Measurements from ENCODE around the gene TANK.
"Not testable (repeated sequence)": the region's sequence is repeated elsewhere in the genome, so short reads cannot be mapped to it uniquely, and the experiment has no call there.

TANK gene

GRCh38 chr2:161241894-161242293, 81.7 kb downstream of the TANK start:
- Histone ChIP-seq H3K36me3 (peaks cover 6% of the 10 kb centered on the region), H3K4me1 (ENCODE audit: control insufficient read depth in 1 of 2, insufficient read depth in 1 of 2, low read depth in 1 of 2, low read length in 1 of 2) (peaks cover 24 to 27% of the 10 kb centered on the region in 2 experiments), H3K27ac (no peak overlapping the region), H3K27me3 (peaks cover 99% of the 10 kb centered on the region), H3K9me3 (no peaks in the 10 kb centered on the region), H3K4me3 (ENCODE audit: low read depth in 1 of 2, low read length in 1 of 2) (no peak overlapping the region)
- TF ChIP-seq CTCF (IDR thresholded peaks at IDR 0.05) = no peak

GRCh38 chr2:161243312-161243711, 83.1 kb downstream of the TANK start:
- Histone ChIP-seq H3K27me3 (peaks cover 99% of the 10 kb centered on the region), H3K27ac (no peak overlapping the region), H3K9me3 (no peaks in the 10 kb centered on the region), H3K4me1 (ENCODE audit: control insufficient read depth in 1 of 2, insufficient read depth in 1 of 2, low read depth in 1 of 2, low read length in 1 of 2) (peaks cover 11 to 13% of the 10 kb centered on the region in 2 experiments), H3K36me3 (no peaks in the 10 kb centered on the region), H3K4me3 (ENCODE audit: low read depth in 1 of 2, low read length in 1 of 2) (no peak overlapping the region)
- no peak for TF ChIP-seq CTCF (IDR thresholded peaks at IDR 0.05)

- no peak for TF ChIP-seq CTCF (IDR thresholded peaks at IDR 0.05)
- Histone ChIP-seq H3K27ac (no peak overlapping the region), H3K9me3 (no peaks in the 10 kb centered on the region), H3K4me1 (ENCODE audit: control insufficient read depth in 1 of 2, insufficient read depth in 1 of 2, low read depth in 1 of 2, low read length in 1 of 2) (peaks cover 7 to 8% of the 10 kb centered on the region in 2 experiments), H3K36me3 (no peaks in the 10 kb centered on the region), H3K4me3 (ENCODE audit: low read depth in 1 of 2, low read length in 1 of 2) (no peak overlapping the region), H3K27me3 (peaks cover 99% of the 10 kb centered on the region)
These were observed 83.7 kb downstream of the TANK start for GRCh38 chr2:161243905-161244304.

GRCh38 chr2:161244387-161245260, 84.4 kb downstream of the TANK start:
- H3K9me3 ChIP-seq; H3K4me1 ChIP-seq (ENCODE audit: control insufficient read depth in 1 of 2, insufficient read depth in 1 of 2, low read depth in 1 of 2, low read length in 1 of 2); H3K36me3 ChIP-seq: not testable (repeated sequence)
- Histone ChIP-seq H3K27me3 (peaks cover 99% of the 10 kb centered on the region), H3K4me3 (ENCODE audit: low read depth in 1 of 2, low read length in 1 of 2) (peak overlapping the region; percentile 51 to 62), H3K27ac (peak overlapping the region; percentile 32)

GRCh38 chr2:161245261-161245553, 85.0 kb downstream of the TANK start:
- no peaks in the 10 kb centered on the region for H3K36me3 ChIP-seq
- H3K4me1 ChIP-seq (ENCODE audit: control insufficient read depth in 1 of 2, insufficient read depth in 1 of 2, low read depth in 1 of 2, low read length in 1 of 2) = peaks cover 7 to 8% of the 10 kb centered on the region in 2 experiments
- H3K27me3 ChIP-seq = peaks cover 99% of the 10 kb centered on the region
- TF ChIP-seq CTCF (IDR thresholded peaks at IDR 0.05) = no peak
- H3K4me3 ChIP-seq (ENCODE audit: low read depth in 1 of 2, low read length in 1 of 2) = peak overlapping the region; percentile 51 to 62
- H3K27ac ChIP-seq = no peak overlapping the region
- no peaks in the 10 kb centered on the region for H3K9me3 ChIP-seq

GRCh38 chr2:161245671-161246070, 85.4 kb downstream of the TANK start:
- Histone ChIP-seq H3K27ac (no peak overlapping the region), H3K4me1 (ENCODE audit: control insufficient read depth in 1 of 2, insufficient read depth in 1 of 2, low read depth in 1 of 2, low read length in 1 of 2) (peaks cover 7 to 8% of the 10 kb centered on the region in 2 experiments), H3K4me3 (ENCODE audit: low read depth in 1 of 2, low read length in 1 of 2) (no peak overlapping the region), H3K9me3 (no peaks in the 10 kb centered on the region), H3K27me3 (peaks cover 99% of the 10 kb centered on the region), H3K36me3 (no peaks in the 10 kb centered on the region)
- TF ChIP-seq CTCF (IDR thresholded peaks at IDR 0.05) = no peak

Measured in neutrophil (primary cell).